CD14-positive monocyte (primary cell): ENCODE measurements around the gene MED13L. TPM values are rescaled to one million over a fixed set of nuclear protein-coding genes. Genes with fewer than 3 reads are reported as not detected.
A peak's percentile ranks its signal among the peaks of the same experiment; 100 is the strongest.

Source experiments
- DNase-seq, 3 donors: peaks; one replicate each; pipeline ENCODE4 v3.0.0-alpha.2; 2011 to 2022
- H2AFZ ChIP-seq: 2 replicates; pipeline ENCODE4 v1.6.0; 2012; ENCODE audit warnings: mild to moderate bottlenecking, low read depth, low read length, inconsistent platforms; ENCODE audit not compliant: insufficient read depth, poor library complexity, severe bottlenecking
- H3K27ac ChIP-seq, 2 donors: 1 replicate in 1 of 2; 2 replicates in 1 of 2; pipeline ENCODE4 v1.5.1; 2012 to 2013; ENCODE audit warnings: low read length in 2 of 2, control low read depth in 1 of 2, inconsistent platforms in 1 of 2, low read depth in 1 of 2, mild to moderate bottlenecking in 1 of 2
- H3K27me3 ChIP-seq, 2 donors: one replicate each; pipeline versions ENCODE4 v1.6.0 to v1.6.1; 2011 to 2013; ENCODE audit warnings: low read length in 2 of 2; ENCODE audit not compliant: control insufficient read depth in 2 of 2, insufficient read depth in 2 of 2
- H3K36me3 ChIP-seq, 2 donors: replicated peaks in 1 of 2; 1 replicate in 1 of 2; 2 replicates in 1 of 2; pipeline versions ENCODE4 v1.5.1 to v1.6.1; 2012 to 2013; ENCODE audit warnings: low read length in 2 of 2, control low read depth in 1 of 2, inconsistent platforms in 1 of 2, mild to moderate bottlenecking in 1 of 2; ENCODE audit not compliant: insufficient read depth in 2 of 2, control insufficient read depth in 1 of 2
- H3K4me1 ChIP-seq, 2 donors: 1 replicate in 1 of 2; 2 replicates in 1 of 2; pipeline versions ENCODE4 v1.5.1 to v1.6.1; 2012 to 2013; ENCODE audit warnings: low read length in 2 of 2, control low read depth in 1 of 2, inconsistent platforms in 1 of 2, mild to moderate bottlenecking in 1 of 2, moderate library complexity in 1 of 2; ENCODE audit not compliant: insufficient read depth in 2 of 2, control insufficient read depth in 1 of 2
- H3K4me2 ChIP-seq: replicated peaks from 2 replicates; pipeline ENCODE3; 2012; ENCODE audit warnings: low read length, moderate library complexity, mild to moderate bottlenecking; ENCODE audit not compliant: poor library complexity, severe bottlenecking; ENCODE audit errors: extremely low read depth
- H3K4me3 ChIP-seq, 3 experiments: fragments of 200-600 bp in 1 of 3; sonication (generic) in 1 of 3; replicated peaks in 1 of 3; 1 replicate in 2 of 3; 2 replicates in 1 of 3; pipeline ENCODE4 v1.5.1; 2011 to 2013; ENCODE audit warnings: low read length in 3 of 3, mild to moderate bottlenecking in 3 of 3, control low read depth in 2 of 3, low read depth in 2 of 3, inconsistent platforms in 1 of 3, moderate library complexity in 1 of 3
- H3K79me2 ChIP-seq: 2 replicates; pipeline ENCODE4 v1.6.0; 2012; ENCODE audit warnings: mild to moderate bottlenecking, control low read depth, inconsistent platforms, low read length, moderate library complexity; ENCODE audit not compliant: insufficient read depth
- H3K9ac ChIP-seq: 2 replicates; pipeline ENCODE4 v1.6.0; 2017; ENCODE audit warnings: low read length, mild to moderate bottlenecking; ENCODE audit not compliant: insufficient read depth, poor library complexity, severe bottlenecking
- H3K9me3 ChIP-seq, 2 donors: replicated peaks in 1 of 2; 1 replicate in 1 of 2; 2 replicates in 1 of 2; pipeline versions ENCODE4 v1.5.1 to v1.6.1; 2012 to 2013; ENCODE audit warnings: low read length in 2 of 2, control low read depth in 1 of 2; ENCODE audit not compliant: control insufficient read depth in 1 of 2, insufficient read depth in 1 of 2
- H4K20me1 ChIP-seq: 2 replicates; pipeline ENCODE4 v1.6.0; 2012; ENCODE audit warnings: mild to moderate bottlenecking, low read length, control low read depth, moderate library complexity; ENCODE audit not compliant: insufficient read depth
- H3K27ac Mint-ChIP-seq, 7 donors: one replicate each; pipeline ENCODE4 v1.8.0; 2020; ENCODE audit warnings: mild to moderate bottlenecking in 7 of 7, mixed read lengths in 7 of 7, moderate library complexity in 6 of 7, inconsistent platforms in 2 of 7
- H3K27me3 Mint-ChIP-seq, 3 donors: one replicate each; pipeline ENCODE4 v1.8.0; 2021 to 2022; ENCODE audit warnings: low read depth in 3 of 3, mild to moderate bottlenecking in 3 of 3, mixed read lengths in 3 of 3, moderate library complexity in 3 of 3, inconsistent platforms in 1 of 3
- H3K36me3 Mint-ChIP-seq, 2 donors: one replicate each; pipeline ENCODE4 v1.8.0; 2020; ENCODE audit warnings: mixed read lengths in 2 of 2, inconsistent platforms in 1 of 2, mild to moderate bottlenecking in 1 of 2
- H3K4me1 Mint-ChIP-seq: one replicate; pipeline ENCODE4 v1.8.0; 2020; ENCODE audit warnings: mild to moderate bottlenecking, mixed read lengths
- H3K4me3 Mint-ChIP-seq, 2 donors: one replicate each; pipeline ENCODE4 v1.8.0; 2020; ENCODE audit warnings: mild to moderate bottlenecking in 2 of 2, mixed read lengths in 2 of 2, moderate library complexity in 1 of 2
- H3K9me3 Mint-ChIP-seq, 7 donors: one replicate each; pipeline ENCODE4 v1.8.0; 2020 to 2022; ENCODE audit warnings: mixed read lengths in 7 of 7, mild to moderate bottlenecking in 6 of 7, moderate library complexity in 6 of 7, inconsistent platforms in 2 of 7
- CTCF ChIP-seq: fragments of 200-600 bp; IDR thresholded peaks from one replicate; pipeline ENCODE4 v1.8.0; 2022; ENCODE audit warnings: antibody characterized with exemption, mild to moderate bottlenecking
- WGBS: methylation state at CpG from one replicate; pipeline ENCODE4 v1.1.5; 2013; ENCODE audit warnings: missing lambda C conversion rate; ENCODE audit not compliant: insufficient coverage; 5-methylcytosine and 5-hydroxymethylcytosine counted together
- intact Hi-C, 2 donors: fragments of 100-400 bp; cut with micrococcal nuclease; formaldehyde crosslinking; loops; one replicate each; pipeline versions ENCODE4 v1.15.0 to v1.15.1; 2023
- polyA plus RNA-seq, 3 donors: library from polyadenylated mRNA; depleted of rRNA in 1 of 3; unstranded in 2 of 3; stranded (reverse) in 1 of 3; fragments of 300-500 nt in 2 of 3; fragments of >200 nt in 1 of 3; fragmentation: Illumina TruSeq in 2 of 3; gene quantifications; 1 replicate in 2 of 3; 2 replicates in 1 of 3; pipeline ENCODE4 v1.2.3, GENCODE V29; 2012 to 2021

The MED13L gene
- polyA plus RNA-seq, 3 donors: 4.4 to 42.0 (median 7.5) TPM

GRCh38 chr12:116172224-116172849 is 105.2 kb downstream of the MED13L start:
- no peaks in the 10 kb centered on the region for H3K36me3 ChIP-seq
- peak overlapping the region in 1 of 2 donors; percentile 49 for H3K27ac ChIP-seq
- H3K4me1 ChIP-seq: peaks cover 12 to 17% of the 10 kb centered on the region in 2 donors
- Mint-ChIP-seq H3K4me1 (peaks cover 40% of the 10 kb centered on the region), H3K4me3 (peak overlapping the region; percentile 52 to 65), H3K9me3 (no peaks in the 10 kb centered on the region), H3K36me3 (no peaks in the 10 kb centered on the region), H3K27me3 (no peaks in the 10 kb centered on the region), H3K27ac (peak overlapping the region; percentile 5 to 74 (median 29))
- no peak overlapping the region for H3K9ac ChIP-seq
- 43% methylated on average over 1 of the region's 10 CpGs for WGBS
- H3K27me3 ChIP-seq: no peaks in the 10 kb centered on the region
- DNase-seq: peak; percentile 24 to 48 (median 43)
- H3K9me3 ChIP-seq: no peaks in the 10 kb centered on the region
- TF ChIP-seq CTCF: no peak
- H2AFZ ChIP-seq: no peak overlapping the region
- peaks cover 100% of the 10 kb centered on the region for H3K79me2 ChIP-seq
- intact Hi-C loops: no loop called here
- peaks cover 100% of the 10 kb centered on the region for H4K20me1 ChIP-seq
- H3K4me2 ChIP-seq: peak overlapping the region; percentile 65
- peak overlapping the region in 2 of 3 experiments; percentile 31 to 60 for H3K4me3 ChIP-seq

- peak overlapping the region in 2 of 7 donors; percentile 8 to 72 for H3K27ac Mint-ChIP-seq
- Histone ChIP-seq H3K4me1 (peaks cover 12 to 17% of the 10 kb centered on the region in 2 donors), H3K4me3 (no peak overlapping the region), H3K9me3 (no peaks in the 10 kb centered on the region), H3K27ac (peak overlapping the region in 1 of 2 donors; percentile 49), H3K36me3 (no peaks in the 10 kb centered on the region), H3K4me2 (no peak overlapping the region), H3K79me2 (peaks cover 100% of the 10 kb centered on the region), H3K9ac (no peak overlapping the region), H4K20me1 (peaks cover 100% of the 10 kb centered on the region), H2AFZ (no peak overlapping the region), H3K27me3 (no peaks in the 10 kb centered on the region)
- H3K4me1 Mint-ChIP-seq: peaks cover 36% of the 10 kb centered on the region
- H3K9me3 Mint-ChIP-seq: no peaks in the 10 kb centered on the region
- H3K36me3 Mint-ChIP-seq: no peaks in the 10 kb centered on the region
- intact Hi-C loops: no loop called here
- WGBS: 86% methylated on average over 2 of the region's 3 CpGs
- no peak overlapping the region for H3K4me3 Mint-ChIP-seq
- no peaks in the 10 kb centered on the region for H3K27me3 Mint-ChIP-seq
- DNase-seq: no peak
- no peak for TF ChIP-seq CTCF
These were observed 105.9 kb downstream of the MED13L start for GRCh38 chr12:116171549-116171948.
